Hepatocyte (in vitro differentiated cells): ENCODE measurements around the gene OR10H2.

ENCODE experiments used
- EZH2 ChIP-seq: fragments of 200-600 bp; sonication (generic); IDR thresholded peaks from 2 replicates; pipeline ENCODE4 v1.6.1; 2016; ENCODE audit warnings: antibody characterized with exemption, mild to moderate bottlenecking, borderline replicate concordance
- TF ChIP-seq, protein P1 (sequence below): fragments of 200-600 bp; sonication (generic); IDR thresholded peaks from 2 replicates; pipeline ENCODE4 v1.5.1; 2016; ENCODE audit warnings: antibody characterized with exemption, mild to moderate bottlenecking; ENCODE audit not compliant: poor library complexity

DNA sequence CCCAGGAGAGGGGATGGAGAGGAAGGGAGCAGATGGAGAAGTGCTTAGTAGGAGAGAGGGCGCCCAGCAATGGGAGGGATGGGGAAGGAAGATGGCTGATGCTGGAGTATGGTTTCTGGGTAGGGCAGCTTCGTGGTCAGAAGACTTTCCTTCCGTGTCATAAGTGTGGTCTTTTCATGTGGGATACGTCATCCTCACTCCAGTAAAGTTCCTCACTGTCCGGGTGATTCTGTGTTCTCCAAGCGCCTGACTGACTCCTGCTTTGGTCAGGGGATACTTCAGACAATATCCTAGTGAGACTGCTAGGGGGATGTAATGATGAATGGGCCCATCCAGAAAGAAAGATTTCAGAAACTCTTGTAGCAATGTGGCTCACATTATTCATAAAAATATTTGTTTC, 6.1 kb downstream of the OR10H2 start:
- TF ChIP-seq, protein P1, sequence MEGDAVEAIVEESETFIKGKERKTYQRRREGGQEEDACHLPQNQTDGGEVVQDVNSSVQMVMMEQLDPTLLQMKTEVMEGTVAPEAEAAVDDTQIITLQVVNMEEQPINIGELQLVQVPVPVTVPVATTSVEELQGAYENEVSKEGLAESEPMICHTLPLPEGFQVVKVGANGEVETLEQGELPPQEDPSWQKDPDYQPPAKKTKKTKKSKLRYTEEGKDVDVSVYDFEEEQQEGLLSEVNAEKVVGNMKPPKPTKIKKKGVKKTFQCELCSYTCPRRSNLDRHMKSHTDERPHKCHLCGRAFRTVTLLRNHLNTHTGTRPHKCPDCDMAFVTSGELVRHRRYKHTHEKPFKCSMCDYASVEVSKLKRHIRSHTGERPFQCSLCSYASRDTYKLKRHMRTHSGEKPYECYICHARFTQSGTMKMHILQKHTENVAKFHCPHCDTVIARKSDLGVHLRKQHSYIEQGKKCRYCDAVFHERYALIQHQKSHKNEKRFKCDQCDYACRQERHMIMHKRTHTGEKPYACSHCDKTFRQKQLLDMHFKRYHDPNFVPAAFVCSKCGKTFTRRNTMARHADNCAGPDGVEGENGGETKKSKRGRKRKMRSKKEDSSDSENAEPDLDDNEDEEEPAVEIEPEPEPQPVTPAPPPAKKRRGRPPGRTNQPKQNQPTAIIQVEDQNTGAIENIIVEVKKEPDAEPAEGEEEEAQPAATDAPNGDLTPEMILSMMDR = no peak
- no peak for TF ChIP-seq EZH2
